Kidney epithelial cell (primary cell): ENCODE measurements around the gene BCL11B. TPM values are rescaled to one million over a fixed set of nuclear protein-coding genes. Genes with fewer than 3 reads are reported as not detected.

ENCODE experiments used
- DNase-seq: peaks from one replicate; pipeline ENCODE4 v3.0.0-alpha.2; 2010; ENCODE audit warnings: low read depth
- H3K27me3 ChIP-seq: 2 replicates; pipeline ENCODE4 v1.6.0; 2011; ENCODE audit warnings: low read length; ENCODE audit not compliant: control insufficient read depth, insufficient read depth
- H3K36me3 ChIP-seq: 2 replicates; pipeline ENCODE4 v1.5.1; 2011; ENCODE audit warnings: low read length; ENCODE audit not compliant: control insufficient read depth, insufficient read depth
- H3K4me3 ChIP-seq: 2 replicates; pipeline ENCODE4 v1.5.1; 2011; ENCODE audit warnings: low read depth, mild to moderate bottlenecking, control low read depth, low read length
- CTCF ChIP-seq: IDR thresholded peaks from 2 replicates; pipeline ENCODE4 v1.5.1; 2011; ENCODE audit warnings: mild to moderate bottlenecking, moderate library complexity, low read length, control low read depth, inconsistent platforms; ENCODE audit not compliant: insufficient read depth, poor library complexity, severe bottlenecking
- total RNA-seq: library from RNA; depleted of rRNA; stranded (reverse); fragments of >200 nt; gene quantifications from 2 replicates; pipeline ENCODE4 v1.2.3, GENCODE V29; 2015

Gene BCL11B
- total RNA-seq, 1 donor from 2014 or later = 2.3 TPM

- Histone ChIP-seq H3K27me3 (no peaks in the 10 kb centered on the region), H3K4me3 (no peak overlapping the region), H3K36me3 (no peaks in the 10 kb centered on the region)
- TF ChIP-seq CTCF = no peak
- no peak for DNase-seq
Measured at GRCh38 chr14:99138999-99139865, 132.8 kb downstream of the BCL11B start.

- no peak overlapping the region for H3K4me3 ChIP-seq
- no peaks in the 10 kb centered on the region for H3K36me3 ChIP-seq
- TF ChIP-seq CTCF = no peak
- DNase-seq = no peak
- H3K27me3 ChIP-seq = no peaks in the 10 kb centered on the region
Measured at GRCh38 chr14:99137913-99138571, 134.0 kb downstream of the BCL11B start.

GRCh38 chr14:99137001-99137700 lies 134.8 kb downstream of the BCL11B start:
- Histone ChIP-seq H3K27me3 (no peaks in the 10 kb centered on the region), H3K36me3 (no peaks in the 10 kb centered on the region), H3K4me3 (no peak overlapping the region)
- DNase-seq = no peak
- no peak for TF ChIP-seq CTCF

GRCh38 chr14:99136401-99136800 lies 135.6 kb downstream of the BCL11B start:
- TF ChIP-seq CTCF = no peak
- Histone ChIP-seq H3K36me3 (no peaks in the 10 kb centered on the region), H3K27me3 (no peaks in the 10 kb centered on the region), H3K4me3 (no peak overlapping the region)
- no peak for DNase-seq

GRCh38 chr14:99136047-99136400 lies 136.0 kb downstream of the BCL11B start:
- H3K4me3 ChIP-seq = no peak overlapping the region
- H3K36me3 ChIP-seq = no peaks in the 10 kb centered on the region
- no peaks in the 10 kb centered on the region for H3K27me3 ChIP-seq
- TF ChIP-seq CTCF = no peak
- DNase-seq = no peak
